ENCODE data around the gene LSM12.

LSM12 gene

GRCh38 chr17:43994272-43995149, 72.0 kb downstream of the LSM12 start:
- in situ Hi-C loops (cut with HindIII; ENCODE audit: low sequenced_read_pairs): loop anchor here (5.0 kb wide), 1 partner anchor 42 kb away; the partner anchor contains the start of gene PYY

- in situ Hi-C loops (cut with HindIII; ENCODE audit: low sequenced_read_pairs): loop anchor here (5.0 kb wide), 1 partner anchor 40 kb away; the partner anchor contains the start of gene PYY
Measured at GRCh38 chr17:43992641-43993040, 73.8 kb downstream of the LSM12 start.

- in situ Hi-C loops (cut with HindIII; ENCODE audit: low sequenced_read_pairs): no loop called here
Measured at GRCh38 chr17:43988301-43988700, 78.2 kb downstream of the LSM12 start.

- in situ Hi-C loops (cut with HindIII; ENCODE audit: low sequenced_read_pairs): no loop called here
Measured at GRCh38 chr17:43987131-43988021, 79.1 kb downstream of the LSM12 start.

- in situ Hi-C loops (cut with HindIII; ENCODE audit: low sequenced_read_pairs): no loop called here
Measured at GRCh38 chr17:43986225-43986981, 80.1 kb downstream of the LSM12 start.

- in situ Hi-C loops (cut with HindIII; ENCODE audit: low sequenced_read_pairs): no loop called here
Measured at GRCh38 chr17:43984521-43984920, 82.0 kb downstream of the LSM12 start.
